ENCODE data around the gene SOBP.

GRCh38 chr6:107550241-107550840, 60.4 kb downstream of the SOBP start:
- TF ChIP-seq CTCF (IDR thresholded peaks at IDR 0.05): no peak
- no peak for TF ChIP-seq POLR2A (IDR thresholded peaks at IDR 0.05)
- no peak for TF ChIP-seq EP300 (IDR thresholded peaks at IDR 0.05)
